Mucosa of rectum (tissue), 2 donors: Measurements from ENCODE around the gene BCAS3.

Experiments
- H3K27ac ChIP-seq, 2 donors: one replicate each; pipeline ENCODE4 v1.7.0; 2013; ENCODE audit warnings: inconsistent platforms in 2 of 2, low read depth in 2 of 2, low read length in 2 of 2
- H3K27me3 ChIP-seq, 2 donors: one replicate each; pipeline ENCODE4 v1.7.0; 2013; ENCODE audit warnings: low read length in 2 of 2; ENCODE audit not compliant: control insufficient read depth in 2 of 2, insufficient read depth in 2 of 2
- H3K36me3 ChIP-seq, 2 donors: one replicate each; pipeline ENCODE4 v1.7.0; 2013; ENCODE audit warnings: low read length in 2 of 2; ENCODE audit not compliant: control insufficient read depth in 2 of 2, insufficient read depth in 2 of 2
- H3K4me1 ChIP-seq, 2 donors: one replicate each; pipeline ENCODE4 v1.7.0; 2013; ENCODE audit warnings: low read length in 2 of 2, mild to moderate bottlenecking in 1 of 2; ENCODE audit not compliant: control insufficient read depth in 2 of 2, insufficient read depth in 2 of 2
- H3K4me3 ChIP-seq, 2 donors: one replicate each; pipeline ENCODE4 v1.7.0; 2013; ENCODE audit warnings: low read length in 2 of 2
- H3K9ac ChIP-seq, 2 donors: one replicate each; pipeline ENCODE4 v1.7.0; 2013; ENCODE audit warnings: low read length in 2 of 2, low read depth in 1 of 2, mild to moderate bottlenecking in 1 of 2
- H3K9me3 ChIP-seq, 2 donors: one replicate each; pipeline ENCODE4 v1.7.0; 2013; ENCODE audit warnings: low read length in 2 of 2; ENCODE audit not compliant: control insufficient read depth in 2 of 2
- donor health status: healthy.
- donor health status: Normal muscosa, but diverticular disease.

The BCAS3 gene

GRCh38 chr17:61073799-61074513, 396.3 kb downstream of the BCAS3 start:
- no peak overlapping the region for H3K27ac ChIP-seq
- no peaks in the 10 kb centered on the region for H3K36me3 ChIP-seq
- no peaks in the 10 kb centered on the region for H3K27me3 ChIP-seq
- no peaks in the 10 kb centered on the region for H3K4me1 ChIP-seq
- no peaks in the 10 kb centered on the region for H3K9me3 ChIP-seq
- H3K4me3 ChIP-seq = no peak overlapping the region
- H3K9ac ChIP-seq = no peak overlapping the region

- Histone ChIP-seq H3K27me3 (no peaks in the 10 kb centered on the region), H3K27ac (no peak overlapping the region), H3K4me1 (no peaks in the 10 kb centered on the region), H3K36me3 (no peaks in the 10 kb centered on the region), H3K9me3 (no peaks in the 10 kb centered on the region), H3K9ac (no peak overlapping the region), H3K4me3 (no peak overlapping the region)
Observed at GRCh38 chr17:61075988-61076387, 398.3 kb downstream of the BCAS3 start.

- Histone ChIP-seq H3K4me1 (no peaks in the 10 kb centered on the region), H3K27ac (no peak overlapping the region), H3K27me3 (no peaks in the 10 kb centered on the region), H3K9me3 (no peaks in the 10 kb centered on the region), H3K36me3 (no peaks in the 10 kb centered on the region), H3K9ac (no peak overlapping the region), H3K4me3 (no peak overlapping the region)
Observed at GRCh38 chr17:61076621-61077031, 399.0 kb downstream of the BCAS3 start.

DNA sequence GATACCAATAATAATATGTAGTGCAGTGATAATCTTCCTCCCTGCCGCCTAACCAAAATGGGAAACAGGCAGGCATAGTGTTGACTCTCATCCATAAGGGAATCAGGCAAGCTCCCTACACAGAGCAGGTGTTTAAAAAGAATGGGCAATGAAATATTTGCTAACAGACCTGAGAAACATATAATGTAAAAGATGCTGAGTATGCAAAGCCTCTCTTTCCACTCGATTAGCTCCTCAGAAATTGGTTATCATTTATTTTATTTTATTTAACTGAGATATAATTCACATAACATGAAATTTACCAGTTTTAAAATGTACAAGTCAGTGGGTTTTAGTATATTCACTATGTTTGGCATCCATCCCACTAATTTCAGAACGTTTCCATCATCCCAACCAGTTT, 404.3 kb downstream of the BCAS3 start:
- Histone ChIP-seq H3K4me3 (no peak overlapping the region), H3K9me3 (no peaks in the 10 kb centered on the region), H3K27ac (no peak overlapping the region), H3K27me3 (no peaks in the 10 kb centered on the region), H3K9ac (no peak overlapping the region), H3K4me1 (no peaks in the 10 kb centered on the region), H3K36me3 (no peaks in the 10 kb centered on the region)

- Histone ChIP-seq H3K9ac (no peak overlapping the region), H3K9me3 (no peaks in the 10 kb centered on the region), H3K36me3 (no peaks in the 10 kb centered on the region)
Observed at GRCh38 chr17:61084260-61084659, 406.6 kb downstream of the BCAS3 start.

DNA sequence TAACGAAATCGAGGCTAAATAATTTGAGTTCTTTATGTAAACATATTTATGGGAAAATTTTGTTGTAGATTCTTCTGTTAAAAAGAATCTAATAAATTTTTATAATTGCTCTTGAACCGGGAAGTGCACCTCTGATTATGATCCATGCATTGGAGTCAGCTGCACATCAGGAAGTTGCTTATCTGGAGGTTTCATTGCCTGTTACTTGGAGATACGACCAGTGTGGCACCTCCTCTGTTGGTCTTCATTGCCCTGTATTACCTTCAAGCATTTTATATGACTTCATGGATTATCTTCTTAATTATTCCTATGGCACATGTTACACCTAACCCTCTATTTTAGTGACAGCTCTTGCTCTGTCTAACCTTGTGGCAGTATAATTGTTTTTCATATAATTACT, 409.4 kb downstream of the BCAS3 start:
- Histone ChIP-seq H3K4me3 (no peak overlapping the region), H3K4me1 (no peaks in the 10 kb centered on the region), H3K27ac (no peak overlapping the region), H3K36me3 (no peaks in the 10 kb centered on the region), H3K9ac (no peak overlapping the region), H3K27me3 (no peaks in the 10 kb centered on the region), H3K9me3 (no peaks in the 10 kb centered on the region)

More at GRCh38 chr17:61084260-61084659, 406.6 kb downstream of the BCAS3 start:
- H3K4me3 ChIP-seq = no peak overlapping the region
- H3K27me3 ChIP-seq = no peaks in the 10 kb centered on the region
- H3K4me1 ChIP-seq = no peaks in the 10 kb centered on the region
- no peak overlapping the region for H3K27ac ChIP-seq

DNA sequence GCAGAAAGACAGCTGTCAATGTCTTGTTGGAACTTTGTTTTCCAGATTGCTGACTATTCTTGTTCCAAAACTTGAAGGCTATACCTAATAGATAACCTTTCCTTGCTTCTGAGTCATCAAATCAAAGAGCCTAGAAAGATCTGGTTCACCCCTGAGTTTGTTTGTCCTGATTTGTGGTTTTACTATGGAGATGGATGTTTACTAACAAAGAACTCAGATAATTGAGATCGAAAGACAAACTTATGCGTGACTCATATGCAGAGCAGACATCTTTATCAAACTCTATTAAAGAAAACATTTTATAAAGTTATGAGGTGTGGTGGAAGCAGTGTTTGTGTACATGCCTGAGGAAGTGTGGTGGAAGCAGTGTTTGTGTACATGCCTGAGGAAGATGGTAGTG, 410.9 kb downstream of the BCAS3 start:
- Histone ChIP-seq H3K27ac (no peak overlapping the region), H3K4me3 (no peak overlapping the region), H3K27me3 (no peaks in the 10 kb centered on the region), H3K9ac (no peak overlapping the region), H3K36me3 (no peaks in the 10 kb centered on the region), H3K4me1 (no peaks in the 10 kb centered on the region), H3K9me3 (no peaks in the 10 kb centered on the region)

- Histone ChIP-seq H3K4me1 (no peaks in the 10 kb centered on the region), H3K4me3 (no peak overlapping the region), H3K36me3 (no peaks in the 10 kb centered on the region), H3K27ac (no peak overlapping the region), H3K27me3 (no peaks in the 10 kb centered on the region), H3K9ac (no peak overlapping the region), H3K9me3 (no peaks in the 10 kb centered on the region)
Observed at GRCh38 chr17:61091096-61091495, 413.4 kb downstream of the BCAS3 start.

GRCh38 chr17:61097781-61098180, 420.1 kb downstream of the BCAS3 start:
- H3K9me3 ChIP-seq = no peaks in the 10 kb centered on the region
- H3K36me3 ChIP-seq = no peaks in the 10 kb centered on the region
- no peak overlapping the region for H3K9ac ChIP-seq
- H3K27ac ChIP-seq = no peak overlapping the region
- H3K27me3 ChIP-seq = no peaks in the 10 kb centered on the region
- H3K4me1 ChIP-seq = no peaks in the 10 kb centered on the region
- no peak overlapping the region for H3K4me3 ChIP-seq

DNA sequence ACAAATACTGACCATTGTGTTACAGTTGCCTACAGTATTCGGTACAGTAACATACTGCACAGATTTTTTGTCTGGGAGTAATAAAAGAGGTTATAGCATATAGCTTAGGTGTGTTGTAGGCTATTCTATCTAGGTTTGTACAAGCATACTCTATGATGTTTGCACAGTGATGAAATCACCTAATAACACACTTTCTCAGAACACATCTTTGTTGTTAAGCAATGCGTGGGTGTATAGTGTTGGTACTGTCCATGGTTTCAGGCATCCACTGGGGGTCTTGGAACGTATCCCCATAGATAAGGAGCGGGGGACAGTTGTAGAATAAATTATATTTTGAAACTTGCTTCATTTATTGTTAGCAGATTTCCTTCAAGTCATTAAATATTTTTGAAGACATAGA, 428.7 kb downstream of the BCAS3 start:
- Histone ChIP-seq H3K4me1 (no peaks in the 10 kb centered on the region), H3K27ac (no peak overlapping the region), H3K36me3 (no peaks in the 10 kb centered on the region), H3K9ac (no peak overlapping the region), H3K4me3 (no peak overlapping the region), H3K9me3 (no peaks in the 10 kb centered on the region), H3K27me3 (no peaks in the 10 kb centered on the region)
